GM20000 (cell line): ENCODE measurements around the gene RBM34.

Experiments
- DNase-seq: peaks from one replicate; pipeline ENCODE4 v3.0.0; 2012; ENCODE audit warnings: low spot score
- CTCF ChIP-seq: IDR thresholded peaks from 2 replicates; pipeline ENCODE4 v1.5.1; 2012; ENCODE audit warnings: mild to moderate bottlenecking, control low read depth; ENCODE audit errors: extremely low read depth, missing control alignments

Gene RBM34

GRCh38 chr1:235149824-235150223 lies 11.2 kb downstream of the RBM34 start:
- TF ChIP-seq CTCF: no peak
- DNase-seq: no peak

GRCh38 chr1:235147269-235147668 lies 13.8 kb downstream of the RBM34 start:
- no peak for DNase-seq
- TF ChIP-seq CTCF: no peak

- no peak for DNase-seq
- no peak for TF ChIP-seq CTCF
These were observed 15.4 kb downstream of the RBM34 start for GRCh38 chr1:235145639-235146038.

- TF ChIP-seq CTCF: no peak
- DNase-seq: no peak
These were observed 18.1 kb downstream of the RBM34 start for GRCh38 chr1:235142991-235143390.

GRCh38 chr1:235139315-235139714 lies 21.7 kb downstream of the RBM34 start:
- TF ChIP-seq CTCF: no peak
- no peak for DNase-seq

GRCh38 chr1:235138821-235139220 lies 22.2 kb downstream of the RBM34 start:
- TF ChIP-seq CTCF: no peak
- no peak for DNase-seq

GRCh38 chr1:235136111-235136510 lies 24.9 kb downstream of the RBM34 start:
- DNase-seq: no peak
- no peak for TF ChIP-seq CTCF

- no peak for DNase-seq
- TF ChIP-seq CTCF: no peak
These were observed 26.9 kb downstream of the RBM34 start for GRCh38 chr1:235134171-235134570.
